A673 (cell line): ENCODE results near the gene ULK4.

ENCODE experiments used
- CTCF ChIP-seq: fragments of 300-800, 200-600 bp; sonication (generic); conservative IDR thresholded peaks from 2 replicates; pipeline ENCODE4 v1.5.1; 2017; ENCODE audit warnings: low read depth, mild to moderate bottlenecking, antibody characterized with exemption, low read length, moderate library complexity, mixed read lengths
- EZH2 ChIP-seq: fragments of 200-600 bp; sonication (generic); IDR thresholded peaks from 2 replicates; pipeline ENCODE4 v1.6.1; 2017; ENCODE audit warnings: borderline replicate concordance, low read depth, mild to moderate bottlenecking, mixed read lengths, antibody characterized with exemption, low read length; ENCODE audit not compliant: poor library complexity, severe bottlenecking

DNA sequence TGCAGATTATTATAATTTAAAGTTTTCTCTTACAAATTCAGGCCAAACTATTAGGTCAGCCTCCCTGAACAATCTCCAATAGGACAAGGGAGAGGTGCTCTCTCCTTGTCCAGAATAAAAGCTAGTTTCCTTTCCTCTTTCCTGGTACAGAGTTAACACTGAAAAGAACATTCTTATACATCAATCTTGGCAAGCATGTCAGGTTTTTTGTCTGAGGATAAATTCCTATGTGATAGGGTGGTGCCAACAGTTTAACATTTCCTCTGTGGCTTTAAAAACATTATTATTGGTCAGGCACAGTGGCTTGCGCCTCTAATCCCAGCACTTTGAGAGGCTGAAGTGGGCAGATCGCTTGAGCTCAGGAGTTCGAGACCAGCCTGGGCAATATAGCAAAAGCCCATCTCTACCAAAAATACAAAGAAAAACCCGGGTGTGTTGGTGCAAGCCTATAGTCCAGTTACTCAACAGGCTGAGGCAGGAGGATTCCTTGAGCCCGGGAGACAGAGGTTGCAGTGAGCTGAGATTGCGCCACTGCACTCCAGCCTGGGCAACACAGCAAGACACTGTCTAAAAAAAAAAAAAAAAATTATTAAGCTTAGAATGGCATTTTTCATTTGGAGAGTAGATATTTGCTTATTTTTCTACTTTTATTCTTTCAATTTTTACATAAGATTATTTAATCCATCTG, 13.7 kb upstream of the ULK4 start:
- no peak for TF ChIP-seq CTCF
- TF ChIP-seq EZH2, result no peak
